ENCODE data around the gene LPIN3. TPM values are rescaled to one million over a fixed set of nuclear protein-coding genes. Genes with fewer than 3 reads are reported as not detected.

The LPIN3 gene
- polyA plus RNA-seq, 6 donors from 2014 or later: not detected

DNA sequence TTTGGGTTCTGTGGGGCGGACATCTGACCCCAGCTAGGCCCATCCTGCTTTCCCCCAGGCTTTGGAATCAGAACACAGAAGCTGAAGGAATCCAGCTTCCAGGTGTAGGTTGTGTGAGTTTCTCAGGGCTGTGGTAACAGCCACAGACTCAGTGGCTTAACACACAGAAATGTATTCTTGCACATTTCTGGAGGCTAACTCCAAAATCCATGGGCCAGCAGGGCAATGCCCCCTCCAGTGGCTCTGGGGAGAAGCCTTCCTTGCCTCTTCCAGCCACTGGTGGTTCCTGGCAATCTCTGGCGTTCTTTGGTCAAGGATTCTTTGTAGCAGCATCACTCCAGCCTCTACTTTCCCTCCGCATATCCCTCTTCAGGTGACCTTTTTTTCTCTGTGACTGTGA is 27.3 kb downstream of the LPIN3 start:
- H3K4me1 Mint-ChIP-seq: peaks cover 0 to 12% (median 12%) of the 10 kb centered on the region in 3 donors
- H3K36me3 Mint-ChIP-seq: peaks cover 6 to 7% of the 10 kb centered on the region in 2 donors
- H3K27ac Mint-ChIP-seq: no peak overlapping the region
- H3K27me3 Mint-ChIP-seq: peaks cover 28 to 73% (median 54%) of the 10 kb centered on the region in 3 donors
- no peak for DNase-seq
- ATAC-seq (ENCODE audit: low read depth in 2 of 2): no peak
- H3K4me3 Mint-ChIP-seq: peak overlapping the region in 2 of 8 donors; percentile 36 to 53
- peaks cover 4 to 20% (median 15%) of the 10 kb centered on the region in 7 donors for H3K9me3 Mint-ChIP-seq

DNA sequence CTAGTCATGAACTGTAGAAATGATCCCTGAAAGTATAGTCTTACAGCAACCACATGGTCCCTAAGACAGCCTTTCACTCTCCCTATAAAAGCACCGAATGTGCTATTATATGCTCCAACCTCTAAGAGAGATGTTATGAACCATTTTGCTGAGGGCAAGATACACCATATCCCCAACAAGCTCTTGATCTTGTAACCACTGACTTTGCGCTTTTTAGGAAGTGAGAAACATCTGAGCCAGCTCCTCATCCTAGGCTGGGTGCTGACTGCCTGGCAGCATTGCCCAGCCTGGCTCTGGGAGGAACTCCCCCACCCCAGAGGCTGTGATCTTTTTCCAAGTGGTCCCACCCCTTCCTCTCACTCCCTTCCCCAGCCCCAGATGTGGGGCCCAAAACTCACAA is 29.1 kb downstream of the LPIN3 start:
- Mint-ChIP-seq H3K4me1 (peaks cover 0 to 12% (median 12%) of the 10 kb centered on the region in 3 donors), H3K27me3 (peaks cover 33 to 73% (median 66%) of the 10 kb centered on the region in 3 donors), H3K9me3 (peaks cover 6 to 22% (median 17%) of the 10 kb centered on the region in 7 donors), H3K4me3 (no peak overlapping the region), H3K27ac (no peak overlapping the region), H3K36me3 (peaks cover 7 to 8% of the 10 kb centered on the region in 2 donors)
- ATAC-seq (ENCODE audit: low read depth in 2 of 2) (no peak), DNase-seq (no peak)

DNA sequence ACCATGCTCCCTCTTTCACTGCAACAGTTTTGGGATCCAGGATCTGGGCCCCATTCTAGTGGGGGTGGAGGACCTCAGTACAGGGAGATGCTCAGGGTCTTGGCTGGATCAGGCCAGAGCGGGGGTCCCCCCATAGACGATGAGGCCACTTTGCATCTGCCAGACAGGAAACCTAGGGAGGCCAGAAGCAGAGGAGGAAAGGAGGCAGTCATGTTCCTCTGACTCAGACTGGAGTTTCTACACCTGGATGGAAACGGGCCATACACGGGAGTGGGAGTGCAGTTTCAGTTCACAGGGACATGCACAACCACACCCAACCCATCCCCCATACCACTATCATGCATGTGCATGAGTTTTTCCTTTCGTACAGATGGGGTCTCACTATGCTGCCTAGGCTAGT is 29.6 kb downstream of the LPIN3 start:
- peaks cover 7 to 8% of the 10 kb centered on the region in 2 donors for H3K36me3 Mint-ChIP-seq
- peaks cover 33 to 71% (median 65%) of the 10 kb centered on the region in 3 donors for H3K27me3 Mint-ChIP-seq
- H3K9me3 Mint-ChIP-seq: peaks cover 6 to 22% (median 17%) of the 10 kb centered on the region in 7 donors
- DNase-seq (no peak), ATAC-seq (ENCODE audit: low read depth in 2 of 2) (no peak)
- peaks cover 0 to 12% (median 11%) of the 10 kb centered on the region in 3 donors for H3K4me1 Mint-ChIP-seq
- H3K4me3 Mint-ChIP-seq: no peak overlapping the region
- H3K27ac Mint-ChIP-seq: no peak overlapping the region

DNA sequence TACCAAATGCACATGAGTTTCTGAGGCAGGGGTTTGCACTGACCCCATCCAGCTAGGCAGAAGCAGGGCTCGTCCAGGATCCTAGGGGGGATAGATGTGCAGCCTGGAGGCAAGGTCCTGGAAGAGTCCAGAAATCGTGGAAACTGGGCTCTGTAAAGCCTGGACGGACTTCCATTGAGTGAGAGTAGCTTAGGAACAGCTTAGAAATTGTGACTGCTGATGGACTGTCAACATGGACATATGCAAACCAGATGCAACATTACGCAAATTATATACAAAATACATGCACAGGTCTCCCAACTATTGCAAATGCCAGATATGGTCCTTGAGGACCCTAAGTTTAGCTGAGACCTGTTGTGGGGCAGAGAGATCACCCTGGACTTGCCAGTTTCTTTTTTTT is 30.8 kb downstream of the LPIN3 start:
- Mint-ChIP-seq H3K9me3 (peaks cover 6 to 22% (median 15%) of the 10 kb centered on the region in 7 donors), H3K27ac (no peak overlapping the region), H3K27me3 (peaks cover 34 to 76% (median 70%) of the 10 kb centered on the region in 3 donors), H3K36me3 (peaks cover 7 to 8% of the 10 kb centered on the region in 2 donors), H3K4me1 (peaks cover 0 to 8% (median 7%) of the 10 kb centered on the region in 3 donors), H3K4me3 (peak overlapping the region in 1 of 8 donors; percentile 48)
- DNase-seq (no peak), ATAC-seq (ENCODE audit: low read depth in 2 of 2) (no peak)

DNA sequence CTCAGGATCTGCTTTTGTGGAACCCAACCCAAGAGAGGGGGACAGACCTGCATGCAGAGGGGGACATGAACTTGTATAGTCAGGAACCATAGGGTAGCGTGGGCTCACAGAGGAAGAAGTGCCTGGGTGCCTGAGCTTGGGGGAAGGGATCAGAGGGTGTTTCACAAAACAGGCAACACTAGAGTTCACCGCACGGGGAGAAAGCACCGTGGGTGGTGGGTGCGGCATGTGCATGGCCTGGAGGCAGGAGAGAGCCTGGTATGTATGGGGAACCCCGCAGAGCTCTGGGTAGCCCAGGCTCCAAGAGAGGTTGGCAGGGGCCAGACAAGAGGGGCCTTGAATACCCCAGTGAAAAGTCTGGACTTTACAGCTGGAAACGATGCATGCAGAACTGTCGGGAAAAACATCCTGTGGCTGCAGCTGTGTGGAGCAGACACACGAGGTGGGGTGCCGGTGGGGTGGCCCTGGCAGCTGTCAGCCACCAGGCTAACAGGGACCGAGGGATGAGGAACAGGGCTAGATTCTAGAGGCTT is 32.7 kb downstream of the LPIN3 start:
- peak overlapping the region in 1 of 6 donors; percentile 60 for H3K27ac Mint-ChIP-seq
- peaks cover 7 to 8% of the 10 kb centered on the region in 2 donors for H3K36me3 Mint-ChIP-seq
- peaks cover 6 to 22% (median 15%) of the 10 kb centered on the region in 7 donors for H3K9me3 Mint-ChIP-seq
- no peaks in the 10 kb centered on the region for H3K4me1 Mint-ChIP-seq
- peaks cover 42 to 76% (median 75%) of the 10 kb centered on the region in 3 donors for H3K27me3 Mint-ChIP-seq
- no peak for ATAC-seq (ENCODE audit: low read depth in 2 of 2)
- no peak overlapping the region for H3K4me3 Mint-ChIP-seq
- no peak for DNase-seq

DNA sequence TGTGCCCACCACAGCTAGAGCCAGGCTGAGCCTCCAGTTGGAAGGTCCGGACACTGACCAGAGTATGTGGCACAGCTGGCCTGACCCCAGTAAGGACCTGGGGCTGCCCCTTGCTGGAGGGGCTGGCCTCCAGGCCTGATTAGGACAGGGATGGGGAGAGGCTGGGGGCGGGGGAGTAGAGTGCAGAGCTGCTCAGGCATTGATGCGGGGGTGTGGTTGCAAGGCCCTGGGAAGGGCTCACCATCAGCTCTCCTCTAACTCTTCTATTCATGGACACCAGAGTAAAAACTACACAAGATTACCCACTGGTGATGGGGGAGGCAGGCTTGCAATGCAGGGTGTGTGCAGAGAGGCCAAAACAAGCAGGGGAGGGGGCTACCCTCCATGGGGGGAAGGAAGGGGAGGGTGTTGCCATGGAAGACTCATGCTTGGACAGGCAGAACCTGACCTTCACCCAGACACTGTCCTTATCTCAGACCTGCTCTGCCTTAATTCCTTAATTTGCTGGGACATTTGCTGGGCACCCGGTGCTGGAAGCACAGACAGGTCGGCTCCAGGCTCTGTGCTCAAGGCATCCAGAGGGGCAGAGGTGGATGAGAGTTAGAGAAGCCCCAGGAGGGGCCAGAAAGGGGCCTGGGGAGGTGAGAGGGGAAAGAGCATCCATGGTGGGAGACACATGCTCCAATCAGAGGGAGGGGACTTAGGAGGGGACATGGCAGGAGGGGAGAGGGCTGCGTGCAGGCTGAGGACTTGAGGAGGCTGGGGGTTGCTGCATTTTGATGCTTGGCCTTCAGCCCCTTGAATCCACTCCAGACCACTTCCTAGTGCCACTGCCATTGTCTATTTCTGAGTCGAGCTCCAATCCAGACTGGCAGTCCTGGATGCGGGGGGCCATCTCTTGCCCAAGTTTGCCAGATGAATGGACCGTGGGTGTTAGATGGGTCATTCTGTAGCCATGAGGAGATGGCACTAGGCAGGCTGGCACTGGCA is 33.6 kb downstream of the LPIN3 start:
- Mint-ChIP-seq H3K36me3 (peaks cover 7 to 8% of the 10 kb centered on the region in 2 donors), H3K27ac (peak overlapping the region in 1 of 6 donors; percentile 56), H3K4me1 (no peaks in the 10 kb centered on the region), H3K4me3 (no peak overlapping the region), H3K27me3 (peaks cover 40 to 71% (median 69%) of the 10 kb centered on the region in 3 donors), H3K9me3 (peaks cover 6 to 22% (median 15%) of the 10 kb centered on the region in 7 donors)
- no peak for DNase-seq
- ATAC-seq (ENCODE audit: low read depth in 2 of 2): no peak

DNA sequence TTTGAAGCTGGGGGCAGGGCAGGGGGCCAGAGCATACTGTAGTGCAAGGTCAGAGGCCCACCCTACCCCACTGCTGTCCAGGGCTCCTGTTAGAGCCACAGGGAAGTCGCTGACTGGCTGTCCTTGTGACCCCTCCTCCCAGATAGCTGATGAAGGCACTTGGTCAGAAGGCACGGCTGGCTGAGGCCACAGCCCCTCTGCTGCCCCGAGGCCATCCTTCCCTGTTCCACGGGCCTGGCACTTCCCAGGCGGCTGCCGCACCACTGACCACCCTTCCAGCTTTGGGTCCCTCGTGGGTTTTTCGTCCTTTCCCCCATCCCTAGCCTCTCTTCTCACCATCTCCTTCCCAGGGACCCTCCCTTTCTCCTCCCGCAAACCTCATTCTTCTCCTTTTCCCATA is 35.2 kb downstream of the LPIN3 start:
- peaks cover 6 to 21% (median 13%) of the 10 kb centered on the region in 7 donors for H3K9me3 Mint-ChIP-seq
- H3K27ac Mint-ChIP-seq: no peak overlapping the region
- no peaks in the 10 kb centered on the region for H3K4me1 Mint-ChIP-seq
- no peak for DNase-seq
- no peak for ATAC-seq (ENCODE audit: low read depth in 2 of 2)
- H3K27me3 Mint-ChIP-seq: peaks cover 40 to 67% (median 65%) of the 10 kb centered on the region in 3 donors
- no peak overlapping the region for H3K4me3 Mint-ChIP-seq
- peaks cover 6 to 8% of the 10 kb centered on the region in 2 donors for H3K36me3 Mint-ChIP-seq

DNA sequence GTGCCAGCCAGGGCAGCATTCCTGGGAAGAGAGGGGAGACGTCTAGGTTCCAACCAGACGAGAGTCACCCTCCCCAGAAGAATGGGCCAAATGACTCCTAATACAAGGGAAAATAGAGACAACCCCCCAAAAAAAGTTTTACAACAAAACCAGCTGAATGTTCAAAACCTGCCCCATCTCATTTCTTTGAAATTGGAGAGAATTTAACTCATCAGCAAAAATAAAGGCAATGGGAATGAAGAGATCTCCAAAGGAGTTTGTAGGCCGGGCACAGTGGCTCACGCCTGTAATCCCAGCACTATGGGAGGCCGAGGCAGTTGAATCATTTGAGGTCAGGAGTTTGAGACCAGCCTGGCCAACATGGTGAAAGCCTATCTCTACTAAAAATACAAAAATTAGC is 35.7 kb downstream of the LPIN3 start:
- H3K36me3 Mint-ChIP-seq: peaks cover 1 to 8% of the 10 kb centered on the region in 2 donors
- H3K27ac Mint-ChIP-seq: no peak overlapping the region
- peaks cover 38 to 69% (median 65%) of the 10 kb centered on the region in 3 donors for H3K27me3 Mint-ChIP-seq
- no peak overlapping the region for H3K4me3 Mint-ChIP-seq
- H3K9me3 Mint-ChIP-seq: peaks cover 6 to 16% (median 8%) of the 10 kb centered on the region in 7 donors
- no peak for ATAC-seq (ENCODE audit: low read depth in 2 of 2)
- no peak for DNase-seq
- H3K4me1 Mint-ChIP-seq: no peaks in the 10 kb centered on the region

DNA sequence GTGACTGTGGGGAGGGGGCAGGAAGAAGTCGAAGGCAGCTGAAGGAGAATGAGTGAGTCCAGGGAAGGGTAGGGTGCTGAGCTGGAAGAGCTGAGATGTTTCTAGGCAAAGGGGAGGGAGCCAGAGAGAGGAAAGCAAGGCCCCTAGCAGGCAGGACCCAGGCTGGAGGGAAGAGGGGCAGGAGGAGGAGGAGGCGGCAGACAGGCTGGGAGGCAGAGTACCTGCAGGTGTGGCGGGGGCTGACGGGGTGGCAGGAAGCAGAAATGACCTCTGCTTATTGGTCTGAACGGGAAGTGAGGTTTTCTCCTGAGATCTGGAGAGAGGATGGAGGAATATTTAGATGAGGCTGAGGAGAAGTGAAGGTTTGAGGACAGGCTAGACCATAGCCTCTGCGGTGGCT is 36.7 kb downstream of the LPIN3 start:
- no peaks in the 10 kb centered on the region for H3K4me1 Mint-ChIP-seq
- DNase-seq (no peak), ATAC-seq (ENCODE audit: low read depth in 2 of 2) (no peak)
- H3K9me3 Mint-ChIP-seq: peaks cover 3 to 8% (median 6%) of the 10 kb centered on the region in 7 donors
- H3K4me3 Mint-ChIP-seq: no peak overlapping the region
- no peak overlapping the region for H3K27ac Mint-ChIP-seq
- H3K36me3 Mint-ChIP-seq: peaks cover 0 to 8% of the 10 kb centered on the region in 2 donors
- peaks cover 35 to 72% (median 63%) of the 10 kb centered on the region in 3 donors for H3K27me3 Mint-ChIP-seq

DNA sequence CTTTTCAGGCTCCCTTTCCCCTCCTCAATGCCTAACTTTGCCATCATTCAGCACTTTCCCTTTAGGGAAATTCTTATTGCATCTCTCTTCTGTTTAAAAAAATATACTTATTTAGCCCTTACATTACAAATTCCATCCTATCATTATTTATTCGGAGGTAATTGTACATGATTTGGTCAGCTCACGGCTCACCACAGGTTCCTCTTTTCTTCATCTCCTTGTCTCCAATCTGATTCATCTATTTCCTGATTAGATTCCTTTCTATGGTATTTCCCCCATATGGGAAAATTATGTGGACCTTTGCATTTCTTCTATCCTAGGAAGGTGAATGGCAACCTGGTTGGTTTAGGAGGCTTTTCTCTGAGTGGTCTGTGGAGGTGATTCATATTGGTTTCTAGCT is 38.9 kb downstream of the LPIN3 start:
- Mint-ChIP-seq H3K4me1 (no peaks in the 10 kb centered on the region), H3K36me3 (no peaks in the 10 kb centered on the region), H3K27me3 (peaks cover 40 to 61% (median 52%) of the 10 kb centered on the region in 3 donors), H3K4me3 (no peak overlapping the region), H3K27ac (peak overlapping the region in 1 of 6 donors; percentile 44), H3K9me3 (peaks cover 0 to 12% (median 4%) of the 10 kb centered on the region in 7 donors)
- DNase-seq: no peak
- no peak for ATAC-seq (ENCODE audit: low read depth in 2 of 2)

DNA sequence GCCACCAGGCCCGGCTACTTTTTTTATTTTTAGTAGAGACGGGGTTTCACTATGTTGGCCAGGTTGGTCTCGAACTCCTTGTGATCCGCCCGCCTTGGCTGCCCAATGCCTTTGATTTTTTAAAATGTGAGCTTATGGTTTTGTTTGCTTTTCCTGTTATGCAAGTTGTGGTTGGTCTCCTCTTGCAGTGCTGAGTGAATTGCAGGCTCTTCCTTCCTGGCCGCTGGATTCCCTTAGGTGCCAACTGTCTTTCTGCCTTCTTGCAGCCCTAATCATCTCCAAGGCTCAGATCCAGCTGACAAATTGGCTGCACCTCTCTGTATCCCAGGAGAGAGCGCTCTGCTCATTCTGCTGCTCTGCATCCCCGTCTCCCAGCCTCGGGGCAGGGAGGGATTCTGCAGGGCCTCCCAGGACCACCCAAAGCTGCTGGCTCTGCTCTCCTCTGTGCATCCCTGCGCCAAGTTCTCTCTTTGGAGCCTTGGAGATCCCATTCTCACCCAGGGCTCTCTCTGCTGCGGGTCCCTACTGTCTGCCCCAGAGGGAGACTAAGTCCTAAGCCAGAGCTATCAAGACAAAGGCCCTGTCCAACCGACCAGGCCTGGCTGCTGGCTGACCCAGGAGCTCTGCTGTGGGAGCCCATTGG is 40.1 kb downstream of the LPIN3 start:
- Mint-ChIP-seq H3K36me3 (no peaks in the 10 kb centered on the region), H3K27me3 (peaks cover 44 to 51% (median 44%) of the 10 kb centered on the region in 3 donors), H3K4me1 (no peaks in the 10 kb centered on the region), H3K9me3 (peaks cover 0 to 12% (median 4%) of the 10 kb centered on the region in 7 donors), H3K4me3 (peak overlapping the region in 1 of 8 donors; percentile 29), H3K27ac (no peak overlapping the region)
- DNase-seq (no peak), ATAC-seq (ENCODE audit: low read depth in 2 of 2) (no peak)

DNA sequence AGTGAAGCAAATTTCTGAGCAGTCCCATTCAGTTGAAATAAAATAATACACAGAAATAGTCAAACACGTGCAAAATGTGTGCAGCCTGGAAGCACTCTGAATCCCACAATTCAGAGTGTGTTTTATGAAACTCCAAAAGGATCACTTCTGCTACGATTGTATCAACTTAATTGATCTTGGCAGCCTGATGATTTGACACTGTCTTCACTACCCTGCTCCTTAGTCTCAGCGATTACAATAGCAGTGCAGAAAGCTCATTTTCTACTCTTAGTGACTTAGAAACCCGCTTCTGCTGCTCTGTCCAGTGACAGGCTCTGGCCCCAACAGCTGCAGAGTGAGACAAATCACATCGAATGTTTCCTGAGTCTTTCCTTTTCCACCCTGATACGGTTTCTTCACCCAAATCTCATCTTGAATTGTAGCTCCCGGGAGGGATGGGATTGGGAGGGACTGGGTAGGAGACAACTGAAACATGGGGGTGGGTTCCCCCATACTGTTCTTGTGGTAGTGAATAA is 42.2 kb downstream of the LPIN3 start:
- Mint-ChIP-seq H3K36me3 (no peaks in the 10 kb centered on the region), H3K27me3 (peaks cover 27 to 29% (median 28%) of the 10 kb centered on the region in 3 donors), H3K27ac (no peak overlapping the region), H3K4me1 (no peaks in the 10 kb centered on the region), H3K9me3 (peaks cover 0 to 12% (median 4%) of the 10 kb centered on the region in 7 donors), H3K4me3 (no peak overlapping the region)
- ATAC-seq (ENCODE audit: low read depth in 2 of 2): no peak
- DNase-seq: no peak

Data from naive B cell (primary cell).